DMS153 treated with DMSO at 0.1 percent for 48 hours (cell line): ENCODE data around the gene CLDN8.

Experiments
- DNase-seq: peaks from one replicate; lab custom pipeline; 2025; ENCODE audit not compliant: unreplicated experiment; lab: John Stamatoyannopoulos, UW

Gene CLDN8

DNA sequence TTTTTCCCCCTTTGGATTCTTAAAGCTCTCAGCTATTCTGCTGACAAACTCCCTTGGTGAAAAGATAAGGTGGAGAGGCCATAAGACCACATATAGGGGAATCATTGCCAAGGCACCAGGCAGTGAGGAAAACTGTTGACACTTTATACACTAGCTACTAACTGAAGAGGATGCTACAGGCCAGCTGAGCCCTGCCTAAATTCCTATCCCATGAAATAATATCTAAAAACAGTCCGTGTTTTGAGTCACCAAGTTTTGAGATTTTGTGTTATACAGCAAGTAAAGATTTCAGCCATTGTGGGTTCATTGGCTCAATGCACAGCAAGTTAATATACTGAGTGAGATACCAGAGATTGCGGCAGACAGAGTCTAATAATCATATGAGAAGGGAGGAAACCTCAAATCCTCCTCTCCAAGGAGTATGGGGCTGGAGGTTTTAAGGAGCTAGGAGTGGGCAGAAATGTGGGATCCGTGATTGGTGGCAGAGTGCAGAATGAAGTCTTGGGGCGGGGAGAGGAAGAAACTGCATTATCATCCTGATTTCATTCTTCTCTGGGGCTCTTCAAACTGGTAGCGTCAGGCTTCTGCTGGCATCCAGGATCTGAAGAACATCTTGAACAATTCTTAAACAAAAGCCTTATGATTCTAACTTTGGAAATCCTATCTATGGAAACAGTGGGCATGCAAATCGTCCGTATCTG is 9.2 kb downstream of the CLDN8 start:
- DNase-seq: no peak

DNA sequence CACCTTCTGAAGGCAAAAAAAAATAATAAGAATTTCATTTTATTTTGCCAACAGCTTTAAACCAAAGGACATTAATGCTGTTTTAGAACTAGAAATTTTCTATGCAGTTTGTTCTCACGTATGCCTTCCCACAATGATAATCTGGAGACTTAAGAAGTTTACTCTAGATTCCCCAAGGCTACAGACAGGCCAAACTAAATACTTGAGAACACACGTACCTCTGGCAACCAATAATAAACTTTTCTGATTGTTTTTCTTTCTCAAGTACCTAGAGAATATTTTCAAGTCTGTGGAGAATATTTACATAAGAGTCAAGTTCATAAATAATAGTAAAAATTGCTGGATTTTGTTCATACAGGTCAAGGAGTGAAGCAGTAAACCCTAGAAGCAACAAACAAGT is 15.9 kb downstream of the CLDN8 start:
- no peak for DNase-seq

DNA sequence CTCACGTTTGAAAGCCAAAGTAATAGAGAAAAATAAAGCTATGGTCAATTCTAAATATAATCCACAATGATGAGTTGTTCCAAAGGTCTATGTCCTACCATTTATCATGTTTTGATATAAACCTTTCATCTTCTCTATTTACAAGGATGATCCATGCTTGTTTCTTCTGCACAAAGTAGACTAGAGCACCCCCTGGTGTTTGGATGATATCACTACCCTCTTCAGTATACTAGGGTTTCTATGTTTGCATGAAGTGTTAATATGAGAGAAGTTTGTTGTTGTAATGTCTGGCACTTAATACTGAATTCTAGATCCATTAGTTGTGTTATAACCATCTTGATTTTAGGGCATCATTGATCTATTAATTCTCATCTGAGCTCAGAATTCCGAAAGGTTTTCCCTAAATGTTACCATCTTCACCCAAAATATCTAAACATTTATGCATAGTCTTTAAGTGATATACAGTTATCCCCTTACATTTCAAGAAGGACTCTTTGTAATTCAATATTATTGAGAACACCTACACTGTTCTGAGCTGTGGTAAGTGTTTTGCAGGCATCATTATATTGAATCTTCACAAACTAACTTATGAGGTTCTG is 21.1 kb downstream of the CLDN8 start:
- DNase-seq: peak; percentile 35

DNA sequence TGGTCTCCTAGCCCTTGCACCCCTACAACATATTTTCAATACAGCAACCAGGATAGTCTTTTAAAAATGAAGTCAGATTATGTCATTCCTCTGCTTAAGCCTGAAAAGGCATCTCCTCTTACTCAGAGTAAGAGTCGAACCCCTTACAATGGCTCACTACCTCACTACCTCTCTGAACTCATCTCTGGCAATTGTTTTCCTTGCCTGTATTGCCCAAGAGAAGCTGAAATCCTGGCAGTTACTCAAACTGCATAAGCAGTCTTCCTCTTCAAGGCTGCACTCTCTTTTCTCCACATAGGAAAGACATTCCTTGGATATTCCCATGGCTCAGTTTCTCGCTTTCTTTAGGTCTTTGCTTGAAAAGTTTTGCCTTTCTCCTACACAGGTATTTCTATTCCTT is 22.7 kb downstream of the CLDN8 start:
- no peak for DNase-seq

- no peak for DNase-seq
Observed at GRCh38 chr21:30190554-30190953, 25.3 kb downstream of the CLDN8 start.

GRCh38 chr21:30189773-30190172 is 26.1 kb downstream of the CLDN8 start:
- DNase-seq: no peak

DNA sequence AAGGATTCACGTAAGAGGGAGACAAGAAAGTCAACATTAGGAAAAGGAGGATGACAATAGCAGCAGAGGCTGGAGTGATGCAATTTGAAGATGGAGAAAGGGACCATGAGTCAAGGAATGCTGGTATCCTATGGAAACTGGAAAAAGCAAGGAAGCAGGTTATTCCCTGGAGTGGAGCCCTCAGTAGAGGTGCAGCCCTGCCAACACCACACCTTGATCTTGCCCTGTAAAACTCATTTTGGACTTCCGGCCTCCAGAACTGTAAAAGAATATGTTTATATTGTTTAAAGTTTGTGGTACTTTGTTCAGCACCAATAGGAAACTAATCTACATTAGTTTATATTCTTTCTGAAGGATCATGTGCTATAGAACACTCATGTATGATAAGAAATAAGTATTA is 29.7 kb downstream of the CLDN8 start:
- no peak for DNase-seq

GRCh38 chr21:30168086-30168485 is 47.8 kb downstream of the CLDN8 start:
- no peak for DNase-seq

DNA sequence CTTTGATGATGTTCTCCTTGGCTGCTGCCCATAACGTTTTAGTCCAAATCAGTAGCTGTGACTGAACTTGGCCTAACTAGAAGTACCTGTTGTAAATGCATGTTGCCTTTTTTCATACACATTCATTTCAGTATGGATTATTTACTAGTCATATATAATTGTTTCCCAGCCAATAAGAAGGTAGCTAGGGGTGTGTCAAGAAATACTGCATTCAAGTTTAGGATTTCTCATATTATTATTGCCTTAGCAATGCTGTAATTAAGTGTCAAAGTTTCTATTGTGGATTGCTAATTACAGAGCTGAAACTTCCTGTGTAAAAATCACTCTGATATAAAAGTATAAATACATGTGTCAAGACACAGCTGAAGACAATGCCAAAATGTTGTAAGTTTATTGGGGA is 49.2 kb downstream of the CLDN8 start, which contains the start of gene CLDN17:
CLDN17 (minus strand) TSS at position 101 of the 400 bp plus-strand sequence. CDS start 188 bp downstream, outside the sequence.
- no peak for DNase-seq

DNA sequence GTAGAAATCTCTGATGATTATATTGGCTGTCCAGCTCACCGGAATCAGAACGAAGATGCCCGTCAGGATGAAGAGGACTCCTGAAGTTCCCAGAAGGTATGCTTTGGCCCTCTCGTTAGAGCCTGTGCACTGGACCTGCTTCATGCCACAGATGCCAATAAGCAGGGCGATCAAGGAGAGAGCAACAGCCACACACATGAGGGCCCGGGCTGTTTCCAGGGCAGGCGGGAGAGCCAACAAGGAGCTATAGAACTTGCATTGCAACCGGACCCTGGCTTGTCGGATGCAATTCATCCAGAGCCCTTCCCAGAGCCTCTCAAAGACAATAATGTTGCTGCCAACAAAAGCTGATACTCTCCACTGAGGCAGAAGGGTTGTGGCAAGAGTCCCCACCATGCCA is 49.7 kb downstream of the CLDN8 start:
- no peak for DNase-seq

DNA sequence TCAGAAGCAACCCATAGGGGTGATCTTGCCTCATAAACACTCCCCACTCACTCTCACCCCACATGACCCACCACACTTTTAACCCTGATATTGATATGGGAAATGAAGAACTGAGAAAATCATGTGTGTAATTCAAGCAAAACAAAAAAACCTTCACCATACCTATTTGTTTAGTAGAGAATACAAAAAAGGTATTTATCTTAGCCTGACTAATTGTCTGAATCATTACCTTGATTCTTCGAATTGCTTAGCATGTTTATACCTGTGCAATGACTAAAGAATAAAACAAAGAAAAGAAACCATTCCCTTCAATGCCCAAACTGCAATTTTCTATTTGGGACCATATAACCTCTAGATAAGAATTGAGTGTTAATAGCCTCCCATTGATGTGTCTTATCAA is 51.1 kb downstream of the CLDN8 start:
- no peak for DNase-seq
